Measurements from ENCODE around the gene SORBS1.

SORBS1 gene

DNA sequence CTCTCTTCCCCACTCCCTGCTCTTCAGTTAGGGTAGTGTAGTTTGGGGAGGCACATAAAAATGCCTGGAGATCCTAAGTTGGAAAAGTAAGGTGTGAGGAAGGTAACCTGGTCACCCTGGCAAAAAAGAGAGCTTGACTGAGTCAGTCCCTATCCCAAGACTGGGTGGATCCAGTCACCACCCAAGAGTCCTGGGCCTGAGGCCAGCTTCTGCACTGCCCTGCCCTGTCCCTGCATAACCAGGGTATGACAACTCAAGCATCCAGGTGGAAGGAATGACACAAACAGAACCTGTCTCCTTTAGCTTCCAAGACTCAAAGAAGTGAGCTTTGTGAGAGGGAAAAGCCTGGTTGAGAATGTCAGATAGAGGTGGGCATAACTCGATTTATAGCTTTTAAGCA lies 26.9 kb upstream of the SORBS1 start:
- Histone ChIP-seq H3K4me2 (ENCODE audit: low read depth, low read length) (no peak overlapping the region), H3K27me3 (replicated peaks; ENCODE audit: insufficient read depth, low read length) (no peaks in the 10 kb centered on the region), H3K79me2 (ENCODE audit: low read length) (no peaks in the 10 kb centered on the region), H3K4me3 (ENCODE audit: low read length) (no peak overlapping the region), H3K9me2 (replicated peaks; ENCODE audit: insufficient read depth, low read length) (no peaks in the 10 kb centered on the region), H3K27ac (ENCODE audit: low read length) (no peak overlapping the region), H4K20me1 (ENCODE audit: insufficient read depth, low read length) (no peaks in the 10 kb centered on the region), H3K4me1 (ENCODE audit: low read length) (no peaks in the 10 kb centered on the region), H2AFZ (ENCODE audit: low read length) (no peak overlapping the region), H3K9ac (ENCODE audit: low read length) (no peak overlapping the region), H3K36me3 (replicated peaks; ENCODE audit: insufficient read depth, low read length) (no peaks in the 10 kb centered on the region), H3K9me3 (replicated peaks; ENCODE audit: insufficient read depth, low read length) (no peaks in the 10 kb centered on the region), H3F3A (ENCODE audit: insufficient read depth, low read length) (no peaks in the 10 kb centered on the region)
- TF ChIP-seq, protein P1, sequence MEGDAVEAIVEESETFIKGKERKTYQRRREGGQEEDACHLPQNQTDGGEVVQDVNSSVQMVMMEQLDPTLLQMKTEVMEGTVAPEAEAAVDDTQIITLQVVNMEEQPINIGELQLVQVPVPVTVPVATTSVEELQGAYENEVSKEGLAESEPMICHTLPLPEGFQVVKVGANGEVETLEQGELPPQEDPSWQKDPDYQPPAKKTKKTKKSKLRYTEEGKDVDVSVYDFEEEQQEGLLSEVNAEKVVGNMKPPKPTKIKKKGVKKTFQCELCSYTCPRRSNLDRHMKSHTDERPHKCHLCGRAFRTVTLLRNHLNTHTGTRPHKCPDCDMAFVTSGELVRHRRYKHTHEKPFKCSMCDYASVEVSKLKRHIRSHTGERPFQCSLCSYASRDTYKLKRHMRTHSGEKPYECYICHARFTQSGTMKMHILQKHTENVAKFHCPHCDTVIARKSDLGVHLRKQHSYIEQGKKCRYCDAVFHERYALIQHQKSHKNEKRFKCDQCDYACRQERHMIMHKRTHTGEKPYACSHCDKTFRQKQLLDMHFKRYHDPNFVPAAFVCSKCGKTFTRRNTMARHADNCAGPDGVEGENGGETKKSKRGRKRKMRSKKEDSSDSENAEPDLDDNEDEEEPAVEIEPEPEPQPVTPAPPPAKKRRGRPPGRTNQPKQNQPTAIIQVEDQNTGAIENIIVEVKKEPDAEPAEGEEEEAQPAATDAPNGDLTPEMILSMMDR (IDR thresholded peaks at IDR 0.05; ENCODE audit: low read length): no peak
- TF ChIP-seq EZH2 (optimal IDR thresholded peaks at IDR 0.05; ENCODE audit: low read depth, low read length): no peak
- no peak for TF ChIP-seq EZH2phosphoT487 (IDR thresholded peaks at IDR 0.05; ENCODE audit: low read length)
- no peak for DNase-seq

DNA sequence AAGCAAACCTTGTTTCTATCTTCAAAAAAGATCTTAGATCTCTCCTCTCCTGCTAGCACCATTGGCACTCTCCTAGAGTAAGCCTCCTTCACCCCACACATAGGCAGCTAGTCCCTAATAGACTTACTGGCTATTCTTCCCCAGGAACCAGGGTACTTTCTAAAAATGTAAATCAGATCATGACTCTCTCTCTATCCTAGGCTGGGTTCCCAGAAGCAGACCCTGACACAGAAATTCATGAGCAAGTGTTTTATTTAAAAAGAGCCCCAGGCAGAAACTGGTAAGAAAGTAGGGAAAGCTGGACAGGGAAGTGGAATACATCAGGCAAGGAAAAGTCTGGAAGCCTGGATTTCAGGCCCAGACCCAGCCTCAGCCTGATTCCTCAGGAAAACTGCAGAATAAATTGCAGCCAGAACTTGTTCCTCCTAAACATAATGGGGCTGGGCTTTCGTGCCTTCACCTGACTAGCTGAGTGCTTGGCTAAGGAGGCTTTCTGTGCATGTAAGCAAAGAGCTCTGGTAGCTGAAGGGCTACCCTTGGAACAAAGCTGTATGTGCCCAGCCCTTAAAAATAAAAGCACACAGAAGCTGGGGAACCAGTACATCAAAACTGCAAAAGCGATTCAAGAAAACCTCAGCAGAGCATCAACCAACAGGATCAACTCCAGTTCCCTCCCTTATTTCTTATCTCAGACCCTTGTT lies 18.8 kb upstream of the SORBS1 start:
- Histone ChIP-seq H3K9me3 (replicated peaks; ENCODE audit: insufficient read depth, low read length) (no peaks in the 10 kb centered on the region), H3K36me3 (replicated peaks; ENCODE audit: insufficient read depth, low read length) (no peaks in the 10 kb centered on the region), H4K20me1 (ENCODE audit: insufficient read depth, low read length) (no peaks in the 10 kb centered on the region), H3K27ac (ENCODE audit: low read length) (no peak overlapping the region), H3K4me2 (ENCODE audit: low read depth, low read length) (no peak overlapping the region), H3F3A (ENCODE audit: insufficient read depth, low read length) (no peaks in the 10 kb centered on the region), H3K9ac (ENCODE audit: low read length) (no peak overlapping the region), H3K4me3 (ENCODE audit: low read length) (no peak overlapping the region), H3K27me3 (replicated peaks; ENCODE audit: insufficient read depth, low read length) (no peaks in the 10 kb centered on the region), H3K79me2 (ENCODE audit: low read length) (no peaks in the 10 kb centered on the region), H3K9me2 (replicated peaks; ENCODE audit: insufficient read depth, low read length) (no peaks in the 10 kb centered on the region), H2AFZ (ENCODE audit: low read length) (no peak overlapping the region), H3K4me1 (ENCODE audit: low read length) (no peaks in the 10 kb centered on the region)
- no peak for DNase-seq
- TF ChIP-seq, protein P1 (IDR thresholded peaks at IDR 0.05; ENCODE audit: low read length): no peak
- TF ChIP-seq EZH2 (optimal IDR thresholded peaks at IDR 0.05; ENCODE audit: low read depth, low read length) (no peak), EZH2phosphoT487 (IDR thresholded peaks at IDR 0.05; ENCODE audit: low read length) (no peak)

DNA sequence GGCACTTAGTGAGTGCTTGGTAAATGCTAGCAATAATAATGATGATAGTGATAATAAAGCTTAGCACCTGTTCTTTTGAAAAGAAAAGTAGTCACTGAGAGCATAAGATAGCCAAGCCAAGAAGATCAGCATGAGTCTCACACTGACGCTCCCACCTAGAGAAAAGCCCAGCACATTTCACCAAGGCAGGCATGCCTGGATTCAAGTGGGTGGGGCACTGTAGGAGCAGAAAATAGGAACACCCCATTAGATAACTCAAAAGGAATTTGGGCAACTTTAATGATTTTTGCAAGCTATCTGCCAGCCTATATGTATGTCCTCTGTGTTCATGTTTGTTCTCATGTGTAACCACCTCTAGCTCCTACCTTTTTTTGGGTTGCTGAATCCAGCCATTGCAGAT lies 18.1 kb upstream of the SORBS1 start:
- Histone ChIP-seq H3K79me2 (ENCODE audit: low read length) (no peaks in the 10 kb centered on the region), H3K27me3 (replicated peaks; ENCODE audit: insufficient read depth, low read length) (no peaks in the 10 kb centered on the region), H3K4me1 (ENCODE audit: low read length) (no peaks in the 10 kb centered on the region), H3K36me3 (replicated peaks; ENCODE audit: insufficient read depth, low read length) (no peaks in the 10 kb centered on the region), H4K20me1 (ENCODE audit: insufficient read depth, low read length) (no peaks in the 10 kb centered on the region), H3K4me3 (ENCODE audit: low read length) (no peak overlapping the region), H3K4me2 (ENCODE audit: low read depth, low read length) (no peak overlapping the region), H3K27ac (ENCODE audit: low read length) (no peak overlapping the region), H3K9me2 (replicated peaks; ENCODE audit: insufficient read depth, low read length) (no peaks in the 10 kb centered on the region), H3K9ac (ENCODE audit: low read length) (no peak overlapping the region), H3K9me3 (replicated peaks; ENCODE audit: insufficient read depth, low read length) (no peaks in the 10 kb centered on the region), H3F3A (ENCODE audit: insufficient read depth, low read length) (no peaks in the 10 kb centered on the region), H2AFZ (ENCODE audit: low read length) (no peak overlapping the region)
- TF ChIP-seq EZH2 (optimal IDR thresholded peaks at IDR 0.05; ENCODE audit: low read depth, low read length) (no peak), EZH2phosphoT487 (IDR thresholded peaks at IDR 0.05; ENCODE audit: low read length) (no peak)
- TF ChIP-seq, protein P1 (IDR thresholded peaks at IDR 0.05; ENCODE audit: low read length): no peak
- no peak for DNase-seq
